Measurements from ENCODE around the gene C1QTNF9B. TPM values are rescaled to one million over a fixed set of nuclear protein-coding genes. Genes with fewer than 3 reads are reported as not detected.

Gene C1QTNF9B
- polyA plus RNA-seq, 2 of the 4 experiments (the other 2 are of a cell fraction) = not detected

DNA sequence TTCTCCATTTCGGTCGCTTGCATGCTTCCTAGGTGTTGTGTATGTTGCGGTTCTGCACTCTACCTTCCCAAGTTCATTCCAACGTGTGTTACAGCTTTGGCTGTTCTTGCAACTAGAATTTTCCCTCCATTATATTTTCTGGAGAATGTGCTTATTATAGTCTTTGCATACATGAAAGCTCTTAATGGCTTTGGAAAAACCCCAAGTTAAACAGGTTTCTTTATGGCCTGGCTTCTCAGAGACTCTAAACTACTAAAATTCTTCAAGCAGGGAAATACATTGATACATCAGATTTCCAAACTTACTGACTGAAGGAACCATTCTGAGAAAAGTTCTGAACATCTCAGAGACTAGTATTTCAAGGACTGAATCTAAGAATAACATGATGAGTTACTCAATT lies 20.0 kb downstream of the C1QTNF9B start (continued):
- TF ChIP-seq, protein P1, sequence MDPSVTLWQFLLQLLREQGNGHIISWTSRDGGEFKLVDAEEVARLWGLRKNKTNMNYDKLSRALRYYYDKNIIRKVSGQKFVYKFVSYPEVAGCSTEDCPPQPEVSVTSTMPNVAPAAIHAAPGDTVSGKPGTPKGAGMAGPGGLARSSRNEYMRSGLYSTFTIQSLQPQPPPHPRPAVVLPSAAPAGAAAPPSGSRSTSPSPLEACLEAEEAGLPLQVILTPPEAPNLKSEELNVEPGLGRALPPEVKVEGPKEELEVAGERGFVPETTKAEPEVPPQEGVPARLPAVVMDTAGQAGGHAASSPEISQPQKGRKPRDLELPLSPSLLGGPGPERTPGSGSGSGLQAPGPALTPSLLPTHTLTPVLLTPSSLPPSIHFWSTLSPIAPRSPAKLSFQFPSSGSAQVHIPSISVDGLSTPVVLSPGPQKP (IDR thresholded peaks at IDR 0.05; ENCODE audit: low read depth, low read length) = no peak
- TF ChIP-seq ZFP36 (IDR thresholded peaks at IDR 0.05; ENCODE audit: borderline replicate concordance, partially characterized antibody) (no peak), SMC3 (IDR thresholded peaks at IDR 0.05) (no peak)

DNA sequence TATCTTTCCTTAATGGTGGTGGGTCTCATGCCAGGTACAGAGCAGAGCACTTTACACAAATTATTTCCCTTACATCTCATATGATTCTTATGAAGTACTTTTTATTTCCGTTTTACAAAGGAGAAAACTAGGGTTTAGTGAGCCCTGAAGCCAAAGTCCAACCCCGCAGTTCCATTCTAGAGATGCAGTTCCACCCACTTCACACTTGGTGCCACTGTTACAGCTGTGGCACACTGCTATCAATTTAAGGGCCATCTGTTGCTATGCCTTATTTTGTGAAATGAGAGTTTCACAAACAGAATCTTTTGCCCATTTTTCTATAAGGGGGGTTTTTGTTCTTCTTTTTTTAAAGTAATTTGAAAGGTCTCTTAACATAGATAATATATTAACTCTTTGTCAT lies 21.0 kb downstream of the C1QTNF9B start:
- Histone ChIP-seq H3K4me1 (peaks cover 1% of the 10 kb centered on the region; the same call in 1 of the 3 replicates), H3K27ac (no peak overlapping the region), H3K4me3 (no peak overlapping the region), H3K4me2 (no peak overlapping the region), H3K9me3 (no peaks in the 10 kb centered on the region)
- CTCF ChIA-PET = interaction anchor here (1.8 kb wide), 1 partner anchor 14 kb away, joined by 5 read pairs; the partner anchor contains the start of gene MIPEP
- FAIRE-seq (no peak), ATAC-seq (peak; percentile 71 to 77; a peak in 4 of 6 replicates), DNase-seq (ENCODE audit: low read depth in 1 of 2, low spot score in 1 of 2) (peak in 1 of 2 experiments; percentile 6)
- POLR2A ChIA-PET = no interaction called here
- WGBS (ENCODE audit: missing lambda C conversion rate) = 35% methylated on average over 2 of the region's 2 CpGs
- TF ChIP-seq, protein P2, sequence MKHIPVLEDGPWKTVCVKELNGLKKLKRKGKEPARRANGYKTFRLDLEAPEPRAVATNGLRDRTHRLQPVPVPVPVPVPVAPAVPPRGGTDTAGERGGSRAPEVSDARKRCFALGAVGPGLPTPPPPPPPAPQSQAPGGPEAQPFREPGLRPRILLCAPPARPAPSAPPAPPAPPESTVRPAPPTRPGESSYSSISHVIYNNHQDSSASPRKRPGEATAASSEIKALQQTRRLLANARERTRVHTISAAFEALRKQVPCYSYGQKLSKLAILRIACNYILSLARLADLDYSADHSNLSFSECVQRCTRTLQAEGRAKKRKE (CRISPR knock-in tag; IDR thresholded peaks at IDR 0.05; ENCODE audit: low read depth) = no peak
- no peak for TF ChIP-seq JUN (IDR thresholded peaks at IDR 0.05)
- TF ChIP-seq, protein P3, sequence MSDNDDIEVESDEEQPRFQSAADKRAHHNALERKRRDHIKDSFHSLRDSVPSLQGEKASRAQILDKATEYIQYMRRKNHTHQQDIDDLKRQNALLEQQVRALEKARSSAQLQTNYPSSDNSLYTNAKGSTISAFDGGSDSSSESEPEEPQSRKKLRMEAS (IDR thresholded peaks at IDR 0.05) = no peak
- no peak for TF ChIP-seq HOXA7 (CRISPR knock-in tag; IDR thresholded peaks at IDR 0.05)
- no peak for TF ChIP-seq ZSCAN20 (CRISPR knock-in tag; IDR thresholded peaks at IDR 0.05)
- no peak for TF ChIP-seq TP53 (CRISPR knock-in tag; IDR thresholded peaks at IDR 0.05)
- TF ChIP-seq RAD21 (conservative IDR thresholded peaks at IDR 0.05 in 1 of 2, IDR thresholded peaks at IDR 0.05 in 1 of 2) = 0 out of 5 replicates have a peak, but pooled peaks of 1 of the 2 experiments have one; percentile 18
- TF ChIP-seq, protein P4, sequence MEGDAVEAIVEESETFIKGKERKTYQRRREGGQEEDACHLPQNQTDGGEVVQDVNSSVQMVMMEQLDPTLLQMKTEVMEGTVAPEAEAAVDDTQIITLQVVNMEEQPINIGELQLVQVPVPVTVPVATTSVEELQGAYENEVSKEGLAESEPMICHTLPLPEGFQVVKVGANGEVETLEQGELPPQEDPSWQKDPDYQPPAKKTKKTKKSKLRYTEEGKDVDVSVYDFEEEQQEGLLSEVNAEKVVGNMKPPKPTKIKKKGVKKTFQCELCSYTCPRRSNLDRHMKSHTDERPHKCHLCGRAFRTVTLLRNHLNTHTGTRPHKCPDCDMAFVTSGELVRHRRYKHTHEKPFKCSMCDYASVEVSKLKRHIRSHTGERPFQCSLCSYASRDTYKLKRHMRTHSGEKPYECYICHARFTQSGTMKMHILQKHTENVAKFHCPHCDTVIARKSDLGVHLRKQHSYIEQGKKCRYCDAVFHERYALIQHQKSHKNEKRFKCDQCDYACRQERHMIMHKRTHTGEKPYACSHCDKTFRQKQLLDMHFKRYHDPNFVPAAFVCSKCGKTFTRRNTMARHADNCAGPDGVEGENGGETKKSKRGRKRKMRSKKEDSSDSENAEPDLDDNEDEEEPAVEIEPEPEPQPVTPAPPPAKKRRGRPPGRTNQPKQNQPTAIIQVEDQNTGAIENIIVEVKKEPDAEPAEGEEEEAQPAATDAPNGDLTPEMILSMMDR (IDR thresholded peaks at IDR 0.05) = 0 out of 3 replicates have a peak, but pooled peaks have one; percentile 15
- TF ChIP-seq EHF (CRISPR knock-in tag; IDR thresholded peaks at IDR 0.05) = no peak
- no peak for TF ChIP-seq RNF2 (IDR thresholded peaks at IDR 0.05; ENCODE audit: borderline replicate concordance, low read depth)
- no peak for TF ChIP-seq FOSB (CRISPR knock-in tag; IDR thresholded peaks at IDR 0.05)
- TF ChIP-seq, protein P5, sequence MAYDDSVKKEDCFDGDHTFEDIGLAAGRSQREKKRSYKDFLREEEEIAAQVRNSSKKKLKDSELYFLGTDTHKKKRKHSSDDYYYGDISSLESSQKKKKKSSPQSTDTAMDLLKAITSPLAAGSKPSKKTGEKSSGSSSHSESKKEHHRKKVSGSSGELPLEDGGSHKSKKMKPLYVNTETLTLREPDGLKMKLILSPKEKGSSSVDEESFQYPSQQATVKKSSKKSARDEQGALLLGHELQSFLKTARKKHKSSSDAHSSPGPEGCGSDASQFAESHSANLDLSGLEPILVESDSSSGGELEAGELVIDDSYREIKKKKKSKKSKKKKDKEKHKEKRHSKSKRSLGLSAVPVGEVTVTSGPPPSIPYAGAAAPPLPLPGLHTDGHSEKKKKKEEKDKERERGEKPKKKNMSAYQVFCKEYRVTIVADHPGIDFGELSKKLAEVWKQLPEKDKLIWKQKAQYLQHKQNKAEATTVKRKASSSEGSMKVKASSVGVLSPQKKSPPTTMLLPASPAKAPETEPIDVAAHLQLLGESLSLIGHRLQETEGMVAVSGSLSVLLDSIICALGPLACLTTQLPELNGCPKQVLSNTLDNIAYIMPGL (CRISPR knock-in tag; IDR thresholded peaks at IDR 0.05; ENCODE audit: borderline replicate concordance) = no peak
- no peak for TF ChIP-seq GATA3 (IDR thresholded peaks at IDR 0.05; ENCODE audit: borderline replicate concordance)
- TF ChIP-seq, protein P6, sequence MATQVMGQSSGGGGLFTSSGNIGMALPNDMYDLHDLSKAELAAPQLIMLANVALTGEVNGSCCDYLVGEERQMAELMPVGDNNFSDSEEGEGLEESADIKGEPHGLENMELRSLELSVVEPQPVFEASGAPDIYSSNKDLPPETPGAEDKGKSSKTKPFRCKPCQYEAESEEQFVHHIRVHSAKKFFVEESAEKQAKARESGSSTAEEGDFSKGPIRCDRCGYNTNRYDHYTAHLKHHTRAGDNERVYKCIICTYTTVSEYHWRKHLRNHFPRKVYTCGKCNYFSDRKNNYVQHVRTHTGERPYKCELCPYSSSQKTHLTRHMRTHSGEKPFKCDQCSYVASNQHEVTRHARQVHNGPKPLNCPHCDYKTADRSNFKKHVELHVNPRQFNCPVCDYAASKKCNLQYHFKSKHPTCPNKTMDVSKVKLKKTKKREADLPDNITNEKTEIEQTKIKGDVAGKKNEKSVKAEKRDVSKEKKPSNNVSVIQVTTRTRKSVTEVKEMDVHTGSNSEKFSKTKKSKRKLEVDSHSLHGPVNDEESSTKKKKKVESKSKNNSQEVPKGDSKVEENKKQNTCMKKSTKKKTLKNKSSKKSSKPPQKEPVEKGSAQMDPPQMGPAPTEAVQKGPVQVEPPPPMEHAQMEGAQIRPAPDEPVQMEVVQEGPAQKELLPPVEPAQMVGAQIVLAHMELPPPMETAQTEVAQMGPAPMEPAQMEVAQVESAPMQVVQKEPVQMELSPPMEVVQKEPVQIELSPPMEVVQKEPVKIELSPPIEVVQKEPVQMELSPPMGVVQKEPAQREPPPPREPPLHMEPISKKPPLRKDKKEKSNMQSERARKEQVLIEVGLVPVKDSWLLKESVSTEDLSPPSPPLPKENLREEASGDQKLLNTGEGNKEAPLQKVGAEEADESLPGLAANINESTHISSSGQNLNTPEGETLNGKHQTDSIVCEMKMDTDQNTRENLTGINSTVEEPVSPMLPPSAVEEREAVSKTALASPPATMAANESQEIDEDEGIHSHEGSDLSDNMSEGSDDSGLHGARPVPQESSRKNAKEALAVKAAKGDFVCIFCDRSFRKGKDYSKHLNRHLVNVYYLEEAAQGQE (IDR thresholded peaks at IDR 0.05) = no peak

Measured in A549 (cell line).